K562 (cell line): ENCODE data around the gene SLC48A1. TPM values are rescaled to one million over a fixed set of nuclear protein-coding genes. Genes with fewer than 3 reads are reported as not detected.

Experiments used
- ASH1L ChIP-seq: fragments of 450-650 bp; IDR thresholded peaks from 2 replicates; pipeline ENCODE4 v1.6.1; 2018; ENCODE audit warnings: borderline replicate concordance, mild to moderate bottlenecking, low read depth; ENCODE audit not compliant: partially characterized antibody
- BRCA1 ChIP-seq, 2 experiments: fragments of 450-650 bp in 1 of 2; sonication (generic) in 1 of 2; formaldehyde crosslinking in 1 of 2; IDR thresholded peaks; 2 replicates each; pipeline versions ENCODE4 v1.5.0 to v1.6.1; 2017 to 2020; ENCODE audit warnings: mild to moderate bottlenecking in 1 of 2, missing genetic modification reagents in 1 of 2
- DDX20 ChIP-seq: fragments of 450-650 bp; IDR thresholded peaks from 2 replicates; pipeline ENCODE4 v1.6.1; 2016; ENCODE audit warnings: missing genetic modification characterization, low read depth, mild to moderate bottlenecking, missing compliant biosample characterization, moderate library complexity
- EP400 ChIP-seq: fragments of 450-650 bp; IDR thresholded peaks from 2 replicates; pipeline ENCODE4 v1.6.1; 2017; ENCODE audit warnings: antibody characterized with exemption, mild to moderate bottlenecking, moderate library complexity
- ESRRA ChIP-seq: fragments of 450-650 bp; IDR thresholded peaks from 2 replicates; pipeline ENCODE4 v1.6.1; 2014; ENCODE audit warnings: low read depth, mild to moderate bottlenecking, moderate library complexity, borderline replicate concordance
- MAZ ChIP-seq, 2 experiments: fragments of 450-650 bp in 1 of 2; sonication (generic) in 1 of 2; formaldehyde crosslinking; IDR thresholded peaks in 1 of 2; conservative IDR thresholded peaks in 1 of 2; 2 replicates each; pipeline versions ENCODE4 v1.4.0 to v1.5.0; 2020; ENCODE audit warnings: mild to moderate bottlenecking in 1 of 2, missing genetic modification reagents in 1 of 2
- MTA2 ChIP-seq: fragments of 450-650 bp; IDR thresholded peaks from 2 replicates; pipeline ENCODE4 v1.6.1; 2016; ENCODE audit warnings: low read depth
- NFE2L1 ChIP-seq: fragments of 450-650 bp; IDR thresholded peaks from 2 replicates; pipeline ENCODE4 v1.6.1; 2016; ENCODE audit warnings: missing genetic modification characterization, low read depth, mild to moderate bottlenecking, missing compliant biosample characterization, moderate library complexity, borderline replicate concordance
- NR3C1 ChIP-seq: sonication (generic); formaldehyde crosslinking; IDR thresholded peaks from 2 replicates; pipeline ENCODE4 v1.8.1; 2022; ENCODE audit warnings: missing genetic modification reagents
- PHF8 ChIP-seq: fragments of 200-600 bp; sonication (generic); IDR thresholded peaks from 2 replicates; pipeline ENCODE4 v1.6.1; 2012; ENCODE audit warnings: mixed run types, mild to moderate bottlenecking, inconsistent platforms, low read length, moderate library complexity, borderline replicate concordance
- PML ChIP-seq: IDR thresholded peaks from 2 replicates; pipeline ENCODE4 v1.6.1; 2012; ENCODE audit warnings: low read length, inconsistent platforms
- RB1 ChIP-seq: fragments of 450-650 bp; IDR thresholded peaks from 2 replicates; pipeline ENCODE4 v1.6.1; 2017; ENCODE audit warnings: low read depth, mild to moderate bottlenecking
- RBM39 ChIP-seq: fragments of 200-400 bp; formaldehyde crosslinking; optimal IDR thresholded peaks from 2 replicates; pipeline ENCODE3; 2018; ENCODE audit warnings: low read depth, low read length
- SMAD2 ChIP-seq: fragments of 150-350 bp; IDR thresholded peaks from 2 replicates; pipeline ENCODE4 v1.6.1; 2014; ENCODE audit warnings: low read depth, mild to moderate bottlenecking, low read length
- SREBF2 ChIP-seq: sonication (generic); formaldehyde crosslinking; IDR thresholded peaks from 2 replicates; pipeline ENCODE4 v1.4.0; 2020; ENCODE audit warnings: mild to moderate bottlenecking, missing genetic modification reagents
- SRSF7 ChIP-seq: fragments of 200-400 bp; formaldehyde crosslinking; optimal IDR thresholded peaks from 2 replicates; pipeline ENCODE3; 2017; ENCODE audit warnings: mild to moderate bottlenecking, low read depth, low read length
- STAT5A ChIP-seq: IDR thresholded peaks from 2 replicates; pipeline ENCODE4 v1.6.1; 2012; ENCODE audit warnings: low read length, inconsistent platforms, borderline replicate concordance
- TAL1 ChIP-seq: fragments of 450-650 bp; IDR thresholded peaks from 2 replicates; pipeline ENCODE4 v1.6.1; 2016; ENCODE audit warnings: mild to moderate bottlenecking
- TCFL5 ChIP-seq: fragments of 250-450 bp; sonication (Bioruptor Pico); conservative IDR thresholded peaks from 2 replicates; pipeline ENCODE4 v1.6.1; 2021; ENCODE audit warnings: mild to moderate bottlenecking, moderate library complexity, matching md5 sums
- U2AF1 ChIP-seq: fragments of 200-400 bp; formaldehyde crosslinking; optimal IDR thresholded peaks from 2 replicates; pipeline ENCODE3; 2017; ENCODE audit warnings: mild to moderate bottlenecking, low read depth, low read length, moderate library complexity
- ZFP36 ChIP-seq: fragments of 150-350 bp; IDR thresholded peaks from 2 replicates; pipeline ENCODE4 v1.6.1; 2018; ENCODE audit warnings: low read length, low read depth; ENCODE audit not compliant: partially characterized antibody
- ZNF134 ChIP-seq: fragments of 250-450 bp; sonication (Bioruptor Pico); conservative IDR thresholded peaks from 2 replicates; pipeline ENCODE4 v1.4.0; 2020
- ZSCAN32 ChIP-seq: fragments of 450-650 bp; formaldehyde crosslinking; IDR thresholded peaks from 2 replicates; pipeline ENCODE4 v1.4.0; 2020; ENCODE audit warnings: mild to moderate bottlenecking, moderate library complexity
- polyA plus RNA-seq, 8 experiments: library from polyadenylated mRNA; depleted of rRNA in 4 of 8; stranded (reverse) in 5 of 8; unstranded in 3 of 8; fragments of >200 nt; fragmentation: Nextera tagmentation in 2 of 8; fragmentation: Illumina TruSeq in 1 of 8; extraction: Ambion mirVana in 2 of 8; extraction: Trizol in 1 of 8; gene quantifications; 2 replicates each; pipeline versions ENCODE4 v1.2.1 to v1.2.3, GENCODE V29; 2011 to 2014; ENCODE audit warnings: inconsistent platforms in 1 of 8, missing spikeins in 1 of 8
- total RNA-seq, 7 experiments: library from RNA; depleted of rRNA in 6 of 7; stranded (reverse); fragments of >200 nt in 6 of 7; fragmentation: Illumina TruSeq in 2 of 7; extraction: Trizol in 2 of 7; gene quantifications; 2 replicates each; pipeline versions ENCODE4 v1.2.1 to v1.2.3, GENCODE V29; 2011 to 2021; ENCODE audit warnings: low replicate concordance in 1 of 7
- TF ChIP-seq, protein P1 (sequence below): sonication (generic); formaldehyde crosslinking; IDR thresholded peaks from 2 replicates; pipeline ENCODE4 v1.8.0; 2022; ENCODE audit warnings: mild to moderate bottlenecking, missing genetic modification reagents
- TF ChIP-seq, protein P2 (sequence below), 2 experiments: fragments of 150-350 bp in 1 of 2; IDR thresholded peaks; 2 replicates each; pipeline ENCODE4 v1.6.1; 2012 to 2016; ENCODE audit warnings: low read depth in 2 of 2, low read length in 2 of 2, mild to moderate bottlenecking in 1 of 2, moderate library complexity in 1 of 2

SLC48A1 gene
- total and polyA plus RNA-seq, 9 of the 15 experiments (the other 6 are each of a cell fraction or from before 2014, with no cell fraction given) = 10.7 to 37.5 (median 18.7) TPM

DNA sequence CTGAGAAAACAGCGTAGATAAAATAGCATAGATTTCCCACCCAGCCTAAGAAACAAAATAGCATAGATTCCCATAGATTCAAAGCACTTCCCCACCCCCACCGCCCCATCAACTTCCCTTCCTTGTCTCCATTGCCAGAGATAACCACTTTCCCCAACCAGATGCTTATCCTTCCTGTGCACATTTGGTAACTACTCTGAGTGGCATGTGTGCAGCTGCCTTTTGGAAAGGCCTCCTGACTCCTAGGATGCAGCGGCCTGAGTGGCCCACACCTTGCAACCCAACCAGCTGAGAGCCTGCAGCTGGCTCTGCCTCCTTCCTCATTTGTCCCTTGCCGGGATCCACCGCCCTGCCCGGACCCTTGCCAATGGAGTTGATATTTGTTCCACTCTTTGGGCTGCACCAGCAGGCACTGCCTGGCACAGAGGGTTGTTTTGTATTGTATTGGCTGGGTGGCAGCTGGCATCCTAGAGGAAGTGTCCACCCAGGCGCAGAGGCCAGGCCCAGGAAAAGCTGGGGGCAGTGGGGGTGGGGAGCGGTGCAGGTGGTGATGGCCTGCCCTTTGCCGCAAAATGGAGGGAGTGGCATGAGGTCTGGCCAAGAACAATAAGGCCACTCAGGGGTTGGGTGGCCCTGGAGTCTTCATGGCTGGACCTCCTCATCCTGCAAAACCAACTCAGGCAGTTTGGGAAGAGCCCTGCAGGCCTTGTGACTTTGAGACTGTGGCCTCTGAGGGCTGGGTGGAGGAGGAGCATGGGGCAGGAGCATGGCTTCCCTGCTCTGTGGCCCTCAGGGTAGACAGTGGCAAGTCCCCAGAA lies 4.9 kb downstream of the SLC48A1 start (continued):
- TF ChIP-seq BRCA1 (IDR thresholded peaks at IDR 0.05) (no peak), BRCA1 (CRISPR knock-in tag; IDR thresholded peaks at IDR 0.05) (no peak), ZNF134 (no peak; the same call in 1 of the 2 replicates), SREBF2 (CRISPR knock-in tag) (no peak), NFE2L1 (tag) (no peak), PML (peak; percentile 92), ZFP36 (peak; percentile 42), SMAD2 (no peak), PHF8 (no peak), SRSF7 (no peak), TCFL5 (CRISPR knock-in tag) (no peak), STAT5A (peak; percentile 75), EP400 (no peak), ASH1L (no peak), U2AF1 (no peak), ZSCAN32 (CRISPR knock-in tag) (no peak), RBM39 (no peak), RB1 (no peak), NR3C1 (CRISPR knock-in tag) (no peak), MAZ (CRISPR knock-in tag; conservative IDR thresholded peaks at IDR 0.05 in 1 of 2, IDR thresholded peaks at IDR 0.05 in 1 of 2) (peak in 1 of 2 experiments; percentile 39; a peak in 2 of 4 replicates), TAL1 (peak; percentile 90), MTA2 (peak; percentile 92), ESRRA (no peak), DDX20 (tag) (no peak)
- TF ChIP-seq, protein P1, sequence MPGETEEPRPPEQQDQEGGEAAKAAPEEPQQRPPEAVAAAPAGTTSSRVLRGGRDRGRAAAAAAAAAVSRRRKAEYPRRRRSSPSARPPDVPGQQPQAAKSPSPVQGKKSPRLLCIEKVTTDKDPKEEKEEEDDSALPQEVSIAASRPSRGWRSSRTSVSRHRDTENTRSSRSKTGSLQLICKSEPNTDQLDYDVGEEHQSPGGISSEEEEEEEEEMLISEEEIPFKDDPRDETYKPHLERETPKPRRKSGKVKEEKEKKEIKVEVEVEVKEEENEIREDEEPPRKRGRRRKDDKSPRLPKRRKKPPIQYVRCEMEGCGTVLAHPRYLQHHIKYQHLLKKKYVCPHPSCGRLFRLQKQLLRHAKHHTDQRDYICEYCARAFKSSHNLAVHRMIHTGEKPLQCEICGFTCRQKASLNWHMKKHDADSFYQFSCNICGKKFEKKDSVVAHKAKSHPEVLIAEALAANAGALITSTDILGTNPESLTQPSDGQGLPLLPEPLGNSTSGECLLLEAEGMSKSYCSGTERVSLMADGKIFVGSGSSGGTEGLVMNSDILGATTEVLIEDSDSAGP (CRISPR knock-in tag) = no peak
- TF ChIP-seq, protein P2, sequence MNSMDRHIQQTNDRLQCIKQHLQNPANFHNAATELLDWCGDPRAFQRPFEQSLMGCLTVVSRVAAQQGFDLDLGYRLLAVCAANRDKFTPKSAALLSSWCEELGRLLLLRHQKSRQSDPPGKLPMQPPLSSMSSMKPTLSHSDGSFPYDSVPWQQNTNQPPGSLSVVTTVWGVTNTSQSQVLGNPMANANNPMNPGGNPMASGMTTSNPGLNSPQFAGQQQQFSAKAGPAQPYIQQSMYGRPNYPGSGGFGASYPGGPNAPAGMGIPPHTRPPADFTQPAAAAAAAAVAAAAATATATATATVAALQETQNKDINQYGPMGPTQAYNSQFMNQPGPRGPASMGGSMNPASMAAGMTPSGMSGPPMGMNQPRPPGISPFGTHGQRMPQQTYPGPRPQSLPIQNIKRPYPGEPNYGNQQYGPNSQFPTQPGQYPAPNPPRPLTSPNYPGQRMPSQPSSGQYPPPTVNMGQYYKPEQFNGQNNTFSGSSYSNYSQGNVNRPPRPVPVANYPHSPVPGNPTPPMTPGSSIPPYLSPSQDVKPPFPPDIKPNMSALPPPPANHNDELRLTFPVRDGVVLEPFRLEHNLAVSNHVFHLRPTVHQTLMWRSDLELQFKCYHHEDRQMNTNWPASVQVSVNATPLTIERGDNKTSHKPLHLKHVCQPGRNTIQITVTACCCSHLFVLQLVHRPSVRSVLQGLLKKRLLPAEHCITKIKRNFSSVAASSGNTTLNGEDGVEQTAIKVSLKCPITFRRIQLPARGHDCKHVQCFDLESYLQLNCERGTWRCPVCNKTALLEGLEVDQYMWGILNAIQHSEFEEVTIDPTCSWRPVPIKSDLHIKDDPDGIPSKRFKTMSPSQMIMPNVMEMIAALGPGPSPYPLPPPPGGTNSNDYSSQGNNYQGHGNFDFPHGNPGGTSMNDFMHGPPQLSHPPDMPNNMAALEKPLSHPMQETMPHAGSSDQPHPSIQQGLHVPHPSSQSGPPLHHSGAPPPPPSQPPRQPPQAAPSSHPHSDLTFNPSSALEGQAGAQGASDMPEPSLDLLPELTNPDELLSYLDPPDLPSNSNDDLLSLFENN (IDR thresholded peaks at IDR 0.05; ENCODE audit: low read depth in 2 of 2, low read length in 2 of 2) = peak in 1 of 2 experiments; percentile 77; a peak in 1 of 4 replicates
